HK-2 (cell line): ENCODE measurements around the gene ATP6AP1.
"Not testable (repeated sequence)": the region's sequence is repeated elsewhere in the genome, so short reads cannot be mapped to it uniquely, and the experiment has no call there.

Experiments used
- DNase-seq: peaks from one replicate; pipeline ENCODE4 v3.0.0-alpha.2; 2018; ENCODE audit not compliant: unreplicated experiment

ATP6AP1 gene

DNA sequence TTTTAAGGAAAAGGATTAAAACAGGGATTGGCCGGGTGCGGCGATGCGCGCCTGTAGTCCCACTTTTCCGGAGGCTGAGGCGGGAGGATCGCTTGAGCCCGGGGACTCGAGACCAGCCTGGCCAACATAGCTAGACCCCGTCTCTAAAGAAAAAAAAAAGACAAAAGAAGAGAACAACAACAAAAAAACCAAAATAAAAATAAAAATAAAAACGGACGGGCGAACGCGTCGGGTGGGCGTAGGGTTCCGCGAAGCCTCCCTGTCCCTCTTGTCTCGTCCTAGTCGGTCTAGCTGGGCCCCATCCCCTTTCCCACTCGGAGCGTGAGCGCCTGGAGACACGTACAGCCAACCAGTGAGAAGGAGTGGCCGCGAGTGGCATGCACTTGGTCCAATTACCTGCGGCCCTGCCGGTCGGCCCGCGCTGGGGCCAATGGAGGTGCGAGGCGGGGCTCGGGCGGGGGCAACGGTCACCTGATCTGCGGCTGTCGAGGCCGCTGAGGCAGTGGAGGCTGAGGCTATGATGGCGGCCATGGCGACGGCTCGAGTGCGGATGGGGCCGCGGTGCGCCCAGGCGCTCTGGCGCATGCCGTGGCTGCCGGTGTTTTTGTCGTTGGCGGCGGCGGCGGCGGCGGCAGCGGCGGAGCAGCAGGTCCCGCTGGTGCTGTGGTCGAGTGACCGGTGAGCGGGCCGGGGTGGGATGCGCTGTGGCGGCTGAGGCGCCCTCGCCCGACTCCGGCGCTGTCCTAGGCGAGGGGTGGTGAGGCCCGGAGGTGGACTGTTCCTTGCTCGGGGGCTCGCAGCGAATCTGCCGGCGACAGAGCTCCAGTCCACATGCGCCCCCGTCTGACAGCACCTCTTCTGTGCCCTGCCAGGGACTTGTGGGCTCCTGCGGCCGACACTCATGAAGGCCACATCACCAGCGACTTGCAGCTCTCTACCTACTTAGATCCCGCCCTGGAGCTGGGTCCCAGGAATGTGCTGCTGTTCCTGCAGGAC is at the start of gene ATP6AP1:
TSS of gene ATP6AP1 (plus strand) at position 502 of the 996 bp plus-strand sequence. CDS start at position 518, 16 bp downstream.
- DNase-seq = peak; percentile 94

GRCh38 chrX:154378799-154379568 is 49.5 kb upstream of the ATP6AP1 start, which contains the start of gene EMD:
TSS of gene EMD (plus strand) at chrX:154379295. CDS start at chrX:154379485, 190 bp downstream.
- peak; percentile 98 for DNase-seq

DNA sequence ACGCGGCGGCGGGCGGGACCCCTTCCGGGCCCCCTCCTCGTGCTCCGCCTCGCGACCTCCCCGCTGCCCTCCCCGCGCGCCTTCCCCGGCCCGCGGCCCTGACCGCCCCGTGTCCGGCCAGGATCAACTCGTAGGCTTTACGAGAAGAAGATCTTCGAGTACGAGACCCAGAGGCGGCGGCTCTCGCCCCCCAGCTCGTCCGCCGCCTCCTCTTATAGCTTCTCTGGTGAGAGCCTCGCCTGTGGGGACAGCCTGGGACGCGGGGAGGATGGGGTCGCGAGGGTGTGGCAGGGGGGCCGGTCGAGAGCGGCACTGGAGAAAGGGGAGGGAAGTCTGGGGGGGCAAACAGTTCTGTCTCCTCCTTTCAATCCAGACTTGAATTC is 48.9 kb upstream of the ATP6AP1 start:
- DNase-seq = no peak

GRCh38 chrX:154380153-154380552 is 48.3 kb upstream of the ATP6AP1 start:
- DNase-seq = no peak

DNA sequence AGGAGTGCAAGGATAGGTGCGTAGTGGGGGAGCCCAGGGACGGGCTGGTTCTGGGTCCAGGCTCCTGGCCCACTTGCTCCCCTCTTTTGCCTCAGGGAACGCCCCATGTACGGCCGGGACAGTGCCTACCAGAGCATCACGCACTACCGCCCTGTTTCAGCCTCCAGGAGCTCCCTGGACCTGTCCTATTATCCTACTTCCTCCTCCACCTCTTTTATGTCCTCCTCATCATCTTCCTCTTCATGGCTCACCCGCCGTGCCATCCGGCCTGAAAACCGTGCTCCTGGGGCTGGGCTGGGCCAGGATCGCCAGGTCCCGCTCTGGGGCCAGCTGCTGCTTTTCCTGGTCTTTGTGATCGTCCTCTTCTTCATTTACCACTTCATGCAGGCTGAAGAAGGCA is 47.7 kb upstream of the ATP6AP1 start:
- DNase-seq = no peak

DNA sequence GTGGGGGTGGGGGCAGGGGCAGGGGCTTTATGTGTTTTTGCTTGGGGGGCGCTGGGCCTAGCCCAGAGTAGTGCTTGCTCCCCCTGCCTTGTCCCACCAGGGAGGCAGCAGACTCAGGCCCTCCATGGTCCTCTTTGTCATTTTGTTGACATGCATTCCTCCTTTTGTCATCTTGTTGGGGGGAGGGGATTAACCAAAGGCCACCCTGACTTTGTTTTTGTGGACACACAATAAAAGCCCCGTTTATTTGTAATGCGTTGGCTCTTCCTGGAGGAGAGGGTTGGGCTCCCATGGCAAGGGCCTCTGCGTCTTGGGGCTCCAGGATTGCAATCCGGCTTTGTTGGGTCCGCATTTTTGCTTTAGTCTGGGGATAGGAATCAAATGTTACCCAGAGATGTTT is 47.2 kb upstream of the ATP6AP1 start:
- DNase-seq = no peak

- peak; percentile 21 for DNase-seq
Observed at GRCh38 chrX:154382483-154383069, 45.9 kb upstream of the ATP6AP1 start.

- DNase-seq = peak; percentile 16
Observed at GRCh38 chrX:154383359-154384283, 44.9 kb upstream of the ATP6AP1 start.

- no peak for DNase-seq
Observed at GRCh38 chrX:154384284-154384892, 44.1 kb upstream of the ATP6AP1 start.

GRCh38 chrX:154388094-154388493 is 40.4 kb upstream of the ATP6AP1 start:
- DNase-seq = not testable (repeated sequence)

DNA sequence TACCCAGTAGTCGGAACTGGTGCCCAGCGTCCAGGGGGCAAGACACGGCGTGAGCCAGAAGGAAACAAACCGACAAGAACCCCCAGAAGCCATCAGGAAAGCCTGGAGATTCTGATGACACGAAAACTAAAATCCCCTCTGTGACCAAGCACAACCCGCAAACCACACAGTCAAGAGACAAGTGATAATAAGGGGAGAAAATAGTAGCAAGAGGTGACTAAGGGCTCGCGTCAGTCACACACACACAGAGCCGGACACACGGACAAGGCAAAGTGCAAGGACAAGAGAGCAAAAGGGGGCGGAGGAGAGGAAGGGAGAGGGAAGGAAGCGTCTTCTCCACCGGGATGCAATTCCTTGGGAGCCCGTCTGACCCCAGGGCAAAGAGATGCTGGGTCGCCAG is 39.8 kb upstream of the ATP6AP1 start:
- DNase-seq = not testable (repeated sequence)

GRCh38 chrX:154389812-154390747 is 38.4 kb upstream of the ATP6AP1 start:
- not testable (repeated sequence) for DNase-seq

DNA sequence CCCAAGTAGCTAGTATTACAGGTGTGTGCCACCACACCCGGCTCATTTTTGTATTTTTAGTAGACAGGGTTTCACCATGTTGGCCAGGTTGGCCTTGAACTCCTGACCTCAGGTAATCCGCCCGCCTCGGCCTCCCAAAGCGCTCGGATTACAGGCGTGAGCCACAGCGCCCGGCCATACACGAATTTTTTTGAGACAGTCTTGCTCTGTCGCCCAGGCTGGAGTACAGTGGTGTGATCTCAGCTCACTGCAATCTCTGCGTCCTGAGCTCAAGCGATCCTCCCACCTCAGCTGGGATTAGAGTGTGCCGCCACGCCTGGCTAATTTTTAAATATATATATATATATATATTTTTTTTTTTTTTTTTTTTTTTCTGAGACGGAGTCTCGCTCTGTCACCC is 32.1 kb upstream of the ATP6AP1 start:
- DNase-seq = not testable (repeated sequence)

DNA sequence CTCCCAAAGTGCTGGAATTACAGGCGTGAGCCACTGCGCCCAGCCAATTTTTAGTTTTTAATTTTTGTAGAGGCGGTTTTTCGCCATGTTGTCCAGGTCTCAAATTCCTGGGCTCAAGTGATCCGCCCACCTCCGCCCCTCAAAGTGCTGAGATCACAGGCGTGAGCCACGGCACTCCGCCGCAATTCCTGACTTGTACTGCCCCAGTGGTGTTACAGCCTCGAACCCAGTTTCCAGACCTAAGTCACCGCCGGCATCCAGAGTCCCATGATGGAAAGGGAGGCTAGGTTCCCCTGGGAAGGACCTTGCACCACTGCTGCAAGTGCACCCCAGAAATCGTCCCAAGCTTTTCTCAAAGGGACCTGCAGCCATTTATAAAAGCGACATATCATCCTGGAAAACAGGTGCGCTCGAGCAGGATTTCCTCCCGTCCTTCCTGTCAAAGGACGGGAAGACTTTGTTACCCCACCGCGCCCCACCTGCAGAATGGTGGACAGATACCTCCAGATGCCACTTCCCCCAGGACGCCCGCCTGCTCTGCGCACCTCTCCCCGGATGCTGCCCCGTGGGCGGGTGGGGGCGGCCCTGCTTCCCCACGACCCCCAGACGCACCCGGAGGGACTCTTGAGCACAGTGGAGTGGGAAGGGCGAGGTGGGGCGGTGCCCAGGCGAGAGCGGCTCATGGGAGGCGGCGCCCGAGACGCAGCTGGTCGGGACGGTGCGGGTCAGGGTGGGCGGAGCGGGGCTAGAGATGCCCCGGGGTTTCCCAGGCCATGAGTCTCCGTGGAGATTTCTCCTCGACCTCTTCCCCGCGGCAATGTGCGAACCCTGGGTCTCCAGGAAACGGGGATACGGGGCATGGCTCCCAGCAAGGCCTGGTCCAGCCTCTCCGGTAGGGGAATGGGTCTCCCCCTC is 31.2 kb upstream of the ATP6AP1 start:
- peak; percentile 86 for DNase-seq

DNA sequence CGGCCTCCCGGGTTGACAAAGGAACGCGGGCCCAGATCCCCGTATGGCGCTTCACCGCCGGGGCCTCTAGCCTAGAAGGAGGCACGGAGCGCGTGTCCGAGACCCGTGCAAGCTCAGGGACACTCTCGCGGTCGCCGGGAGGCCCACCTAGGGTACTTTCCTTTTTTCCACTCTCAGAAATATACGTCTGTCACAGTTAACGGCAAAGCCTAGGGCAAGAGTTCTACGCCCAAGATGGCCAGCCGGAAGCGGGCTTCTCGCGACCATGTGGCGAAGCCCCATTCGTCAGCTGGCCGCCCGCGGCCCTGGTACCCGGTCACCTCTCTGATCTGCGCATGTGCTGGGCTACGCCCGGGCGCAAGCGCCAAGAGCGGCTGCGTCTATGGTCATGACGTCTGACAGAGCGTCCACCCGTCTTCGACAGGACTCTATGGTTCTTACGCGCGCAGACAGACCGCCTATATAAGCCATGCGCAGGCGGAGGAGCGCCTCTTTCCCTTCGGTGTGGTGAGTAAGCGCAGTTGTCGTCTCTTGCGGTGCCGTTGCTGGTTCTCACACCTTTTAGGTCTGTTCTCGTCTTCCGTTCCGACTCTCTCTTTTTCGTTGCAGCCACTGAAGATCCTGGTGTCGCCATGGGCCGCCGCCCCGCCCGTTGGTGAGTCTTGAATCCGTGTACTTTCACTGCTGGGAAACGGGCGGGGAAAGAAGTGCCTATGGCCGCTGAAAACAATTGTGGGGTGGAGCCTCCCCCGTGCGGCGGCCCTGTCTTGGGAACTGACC is 30.4 kb upstream of the ATP6AP1 start, which contains the start of gene RPL10:
TSS of gene RPL10 (plus strand) at position 490 of the 780 bp plus-strand sequence. CDS start at position 633, 143 bp downstream.
- DNase-seq = peak; percentile 95

DNA sequence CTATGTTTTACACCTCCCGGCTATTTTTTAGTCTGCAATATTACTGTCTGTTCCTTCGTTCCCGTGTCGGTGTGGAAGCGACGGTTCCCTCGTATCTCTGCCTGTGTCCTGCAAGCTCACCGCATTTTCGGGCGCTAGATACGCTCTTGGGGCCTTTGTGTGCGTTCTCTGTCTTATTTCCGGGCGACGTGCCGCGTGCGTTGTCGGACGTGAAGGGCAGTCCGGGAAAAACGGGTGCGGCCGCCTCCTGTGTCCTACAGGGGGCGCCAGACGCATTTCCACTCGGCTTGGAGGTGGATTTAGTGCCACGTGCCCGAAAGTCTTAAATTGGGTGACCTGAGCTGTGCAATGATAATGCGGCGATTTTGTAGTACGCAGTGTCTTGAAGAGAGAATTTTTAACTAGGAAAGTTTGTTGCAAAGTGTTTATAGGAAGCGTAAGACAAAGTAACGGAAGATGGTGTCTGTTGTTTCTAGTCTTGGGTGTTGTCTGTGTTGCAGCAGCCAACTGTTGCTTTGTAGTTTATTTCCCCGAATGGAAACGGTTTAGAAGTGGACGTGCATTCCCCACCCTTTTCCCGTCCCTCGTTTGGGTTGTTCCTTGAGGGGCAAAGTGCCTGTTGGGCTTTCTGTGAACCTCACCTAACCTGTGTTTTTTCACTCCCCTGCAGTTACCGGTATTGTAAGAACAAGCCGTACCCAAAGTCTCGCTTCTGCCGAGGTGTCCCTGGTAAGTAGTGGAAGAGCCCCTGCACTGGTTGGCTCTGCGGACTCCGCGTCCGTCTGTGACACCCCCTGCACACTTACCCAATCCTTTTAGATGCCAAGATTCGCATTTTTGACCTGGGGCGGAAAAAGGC is 29.6 kb upstream of the ATP6AP1 start:
- DNase-seq = peak; percentile 81
